H1 (cell line): ENCODE measurements around the gene MITF. TPM values are rescaled to one million over a fixed set of nuclear protein-coding genes. Genes with fewer than 3 reads are reported as not detected.

Experiments used
- polyA plus RNA-seq, 7 experiments: library from polyadenylated mRNA; depleted of rRNA in 3 of 7; stranded (reverse) in 5 of 7; unstranded in 2 of 7; fragments of >200 nt in 5 of 7; fragments of 200-250 nt in 2 of 7; gene quantifications; 1 replicate in 5 of 7; 2 replicates in 1 of 7; 4 replicates in 1 of 7; pipeline versions ENCODE4 v1.2.1 to v1.2.3, GENCODE V29; 2011 to 2013; ENCODE audit warnings: missing spikeins in 2 of 7, mixed read lengths in 2 of 7
- total RNA-seq: library from RNA; stranded (reverse); fragmentation: NEBNext Ultra II Directional; extraction: Animal tissue kit (Norgen Biotek cat#: 25700); gene quantifications from 2 replicates; pipeline ENCODE4 v1.2.1, GENCODE V29; 2021
- TF ChIP-seq, protein P1 (sequence below): fragments of 300-600 bp; sonication (generic); IDR thresholded peaks from 2 replicates; pipeline ENCODE4 v1.7.1; 2012; ENCODE audit warnings: low read length, moderate library complexity, mild to moderate bottlenecking, inconsistent platforms; ENCODE audit not compliant: insufficient replicate concordance

The MITF gene
- total and polyA plus RNA-seq, 2 of the 8 experiments (the other 6 are each of a cell fraction or from before 2014, with no cell fraction given) = 0.53 to 1.4 TPM

DNA sequence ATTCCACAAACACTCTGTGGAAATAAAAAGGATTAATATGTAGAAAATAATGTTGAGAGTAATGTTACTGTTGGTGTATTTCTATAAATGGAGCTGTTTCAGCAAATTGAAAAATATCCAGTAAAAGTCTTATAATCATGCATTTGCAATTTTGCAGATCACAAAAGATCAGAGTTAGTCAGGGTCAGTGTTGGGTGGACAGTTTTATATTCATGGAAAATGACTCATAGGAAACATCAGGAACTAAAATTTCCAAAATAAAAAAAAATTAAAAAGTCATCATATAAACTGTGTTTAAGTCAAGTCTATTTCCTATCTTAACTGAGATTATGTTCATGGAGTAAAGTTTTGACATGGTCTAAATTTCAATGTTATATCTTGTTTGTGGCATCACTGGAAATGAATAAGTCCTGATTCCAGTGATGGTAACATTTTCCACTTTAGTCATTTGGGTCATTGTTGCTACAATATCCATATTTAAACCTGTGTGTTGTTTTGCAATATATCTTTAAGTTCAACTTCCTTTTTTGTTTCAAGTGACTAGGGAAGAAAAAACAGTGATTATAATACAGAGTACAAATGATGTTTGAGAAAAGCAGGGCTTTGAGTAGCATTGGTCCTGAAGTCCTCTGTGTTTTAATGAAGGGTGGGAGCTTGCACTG is 37.8 kb downstream of the MITF start (continued):
- TF ChIP-seq, protein P1, sequence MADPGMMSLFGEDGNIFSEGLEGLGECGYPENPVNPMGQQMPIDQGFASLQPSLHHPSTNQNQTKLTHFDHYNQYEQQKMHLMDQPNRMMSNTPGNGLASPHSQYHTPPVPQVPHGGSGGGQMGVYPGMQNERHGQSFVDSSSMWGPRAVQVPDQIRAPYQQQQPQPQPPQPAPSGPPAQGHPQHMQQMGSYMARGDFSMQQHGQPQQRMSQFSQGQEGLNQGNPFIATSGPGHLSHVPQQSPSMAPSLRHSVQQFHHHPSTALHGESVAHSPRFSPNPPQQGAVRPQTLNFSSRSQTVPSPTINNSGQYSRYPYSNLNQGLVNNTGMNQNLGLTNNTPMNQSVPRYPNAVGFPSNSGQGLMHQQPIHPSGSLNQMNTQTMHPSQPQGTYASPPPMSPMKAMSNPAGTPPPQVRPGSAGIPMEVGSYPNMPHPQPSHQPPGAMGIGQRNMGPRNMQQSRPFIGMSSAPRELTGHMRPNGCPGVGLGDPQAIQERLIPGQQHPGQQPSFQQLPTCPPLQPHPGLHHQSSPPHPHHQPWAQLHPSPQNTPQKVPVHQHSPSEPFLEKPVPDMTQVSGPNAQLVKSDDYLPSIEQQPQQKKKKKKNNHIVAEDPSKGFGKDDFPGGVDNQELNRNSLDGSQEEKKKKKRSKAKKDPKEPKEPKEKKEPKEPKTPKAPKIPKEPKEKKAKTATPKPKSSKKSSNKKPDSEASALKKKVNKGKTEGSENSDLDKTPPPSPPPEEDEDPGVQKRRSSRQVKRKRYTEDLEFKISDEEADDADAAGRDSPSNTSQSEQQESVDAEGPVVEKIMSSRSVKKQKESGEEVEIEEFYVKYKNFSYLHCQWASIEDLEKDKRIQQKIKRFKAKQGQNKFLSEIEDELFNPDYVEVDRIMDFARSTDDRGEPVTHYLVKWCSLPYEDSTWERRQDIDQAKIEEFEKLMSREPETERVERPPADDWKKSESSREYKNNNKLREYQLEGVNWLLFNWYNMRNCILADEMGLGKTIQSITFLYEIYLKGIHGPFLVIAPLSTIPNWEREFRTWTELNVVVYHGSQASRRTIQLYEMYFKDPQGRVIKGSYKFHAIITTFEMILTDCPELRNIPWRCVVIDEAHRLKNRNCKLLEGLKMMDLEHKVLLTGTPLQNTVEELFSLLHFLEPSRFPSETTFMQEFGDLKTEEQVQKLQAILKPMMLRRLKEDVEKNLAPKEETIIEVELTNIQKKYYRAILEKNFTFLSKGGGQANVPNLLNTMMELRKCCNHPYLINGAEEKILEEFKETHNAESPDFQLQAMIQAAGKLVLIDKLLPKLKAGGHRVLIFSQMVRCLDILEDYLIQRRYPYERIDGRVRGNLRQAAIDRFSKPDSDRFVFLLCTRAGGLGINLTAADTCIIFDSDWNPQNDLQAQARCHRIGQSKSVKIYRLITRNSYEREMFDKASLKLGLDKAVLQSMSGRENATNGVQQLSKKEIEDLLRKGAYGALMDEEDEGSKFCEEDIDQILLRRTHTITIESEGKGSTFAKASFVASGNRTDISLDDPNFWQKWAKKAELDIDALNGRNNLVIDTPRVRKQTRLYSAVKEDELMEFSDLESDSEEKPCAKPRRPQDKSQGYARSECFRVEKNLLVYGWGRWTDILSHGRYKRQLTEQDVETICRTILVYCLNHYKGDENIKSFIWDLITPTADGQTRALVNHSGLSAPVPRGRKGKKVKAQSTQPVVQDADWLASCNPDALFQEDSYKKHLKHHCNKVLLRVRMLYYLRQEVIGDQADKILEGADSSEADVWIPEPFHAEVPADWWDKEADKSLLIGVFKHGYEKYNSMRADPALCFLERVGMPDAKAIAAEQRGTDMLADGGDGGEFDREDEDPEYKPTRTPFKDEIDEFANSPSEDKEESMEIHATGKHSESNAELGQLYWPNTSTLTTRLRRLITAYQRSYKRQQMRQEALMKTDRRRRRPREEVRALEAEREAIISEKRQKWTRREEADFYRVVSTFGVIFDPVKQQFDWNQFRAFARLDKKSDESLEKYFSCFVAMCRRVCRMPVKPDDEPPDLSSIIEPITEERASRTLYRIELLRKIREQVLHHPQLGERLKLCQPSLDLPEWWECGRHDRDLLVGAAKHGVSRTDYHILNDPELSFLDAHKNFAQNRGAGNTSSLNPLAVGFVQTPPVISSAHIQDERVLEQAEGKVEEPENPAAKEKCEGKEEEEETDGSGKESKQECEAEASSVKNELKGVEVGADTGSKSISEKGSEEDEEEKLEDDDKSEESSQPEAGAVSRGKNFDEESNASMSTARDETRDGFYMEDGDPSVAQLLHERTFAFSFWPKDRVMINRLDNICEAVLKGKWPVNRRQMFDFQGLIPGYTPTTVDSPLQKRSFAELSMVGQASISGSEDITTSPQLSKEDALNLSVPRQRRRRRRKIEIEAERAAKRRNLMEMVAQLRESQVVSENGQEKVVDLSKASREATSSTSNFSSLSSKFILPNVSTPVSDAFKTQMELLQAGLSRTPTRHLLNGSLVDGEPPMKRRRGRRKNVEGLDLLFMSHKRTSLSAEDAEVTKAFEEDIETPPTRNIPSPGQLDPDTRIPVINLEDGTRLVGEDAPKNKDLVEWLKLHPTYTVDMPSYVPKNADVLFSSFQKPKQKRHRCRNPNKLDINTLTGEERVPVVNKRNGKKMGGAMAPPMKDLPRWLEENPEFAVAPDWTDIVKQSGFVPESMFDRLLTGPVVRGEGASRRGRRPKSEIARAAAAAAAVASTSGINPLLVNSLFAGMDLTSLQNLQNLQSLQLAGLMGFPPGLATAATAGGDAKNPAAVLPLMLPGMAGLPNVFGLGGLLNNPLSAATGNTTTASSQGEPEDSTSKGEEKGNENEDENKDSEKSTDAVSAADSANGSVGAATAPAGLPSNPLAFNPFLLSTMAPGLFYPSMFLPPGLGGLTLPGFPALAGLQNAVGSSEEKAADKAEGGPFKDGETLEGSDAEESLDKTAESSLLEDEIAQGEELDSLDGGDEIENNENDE = no peak
